ENCODE measurements around the gene MYO18B. TPM values are rescaled to one million over a fixed set of nuclear protein-coding genes. Genes with fewer than 3 reads are reported as not detected.

MYO18B gene
- total and polyA plus RNA-seq, 8 donors: 0.05 to 0.47 (median 0.14) TPM

- DNase-seq (no peak), FAIRE-seq (no peak), ATAC-seq (no peak)
- Histone ChIP-seq H3K4me3 (no peak overlapping the region), H3K4me1 (no peaks in the 10 kb centered on the region), H3K27me3 (peaks cover 0 to 6% (median 0%) of the 10 kb centered on the region in 4 donors), H3K27ac (no peak overlapping the region), H3K36me3 (no peaks in the 10 kb centered on the region), H3K9me3 (no peaks in the 10 kb centered on the region)
- 67 to 77% methylated on average over 7 of the region's 7 CpGs for WGBS, 2 donors
- no peak for TF ChIP-seq CTCF (IDR thresholded peaks at IDR 0.05)
- intact Hi-C loops (cut with DNase I): no loop called here
These were observed 308.1 kb downstream of the MYO18B start for GRCh38 chr22:26050079-26050478.

- H3K27me3 ChIP-seq: no peaks in the 10 kb centered on the region
- no peak for TF ChIP-seq CTCF (IDR thresholded peaks at IDR 0.05)
- no peak overlapping the region for H3K27ac ChIP-seq
- ATAC-seq (no peak), FAIRE-seq (no peak), DNase-seq (no peak)
- H3K9me3 ChIP-seq: no peaks in the 10 kb centered on the region
- H3K4me1 ChIP-seq: no peaks in the 10 kb centered on the region
- intact Hi-C loops (cut with DNase I): no loop called here
- no peak overlapping the region for H3K4me3 ChIP-seq
- no peaks in the 10 kb centered on the region for H3K36me3 ChIP-seq
- 52 to 62% methylated on average over 4 of the region's 4 CpGs for WGBS, 2 donors
These were observed 311.8 kb downstream of the MYO18B start for GRCh38 chr22:26053737-26054316.

GRCh38 chr22:26054841-26055605 is 313.0 kb downstream of the MYO18B start:
- DNase-seq (no peak), ATAC-seq (no peak), FAIRE-seq (no peak)
- Histone ChIP-seq H3K4me3 (no peak overlapping the region), H3K36me3 (no peaks in the 10 kb centered on the region), H3K4me1 (no peaks in the 10 kb centered on the region), H3K27me3 (no peaks in the 10 kb centered on the region), H3K27ac (no peak overlapping the region), H3K9me3 (no peaks in the 10 kb centered on the region)
- 38 to 47% methylated on average over 6 of the region's 6 CpGs for whole genome bisulfite sequencing, 2 donors
- intact Hi-C loops (cut with DNase I): no loop called here
- no peak for TF ChIP-seq CTCF (IDR thresholded peaks at IDR 0.05)

- TF ChIP-seq CTCF (IDR thresholded peaks at IDR 0.05): no peak
- Histone ChIP-seq H3K27me3 (no peaks in the 10 kb centered on the region), H3K36me3 (no peaks in the 10 kb centered on the region), H3K4me3 (no peak overlapping the region), H3K9me3 (no peaks in the 10 kb centered on the region), H3K4me1 (no peaks in the 10 kb centered on the region), H3K27ac (no peak overlapping the region)
- ATAC-seq (no peak), FAIRE-seq (no peak), DNase-seq (no peak)
- 63 to 67% methylated on average over 1 of the region's 1 CpG for WGBS, 2 donors
- intact Hi-C loops (cut with DNase I): no loop called here
These were observed 313.7 kb downstream of the MYO18B start for GRCh38 chr22:26055693-26056092.
